Thoracic aorta (tissue), 2 donors: ENCODE results near the gene ATXN7. TPM values are rescaled to one million over a fixed set of nuclear protein-coding genes. Genes with fewer than 3 reads are reported as not detected.

Source experiments
- ATAC-seq: fragments of 150-250 bp; one replicate; pipeline ENCODE4 v1.8.0; 2017; ENCODE audit warnings: low read depth; ENCODE audit not compliant: insufficient number of reproducible peaks, low FRiP score
- DNase-seq: peaks from one replicate; pipeline ENCODE4 v3.0.0-alpha.2; 2020; ENCODE audit warnings: low spot score
- H3K27ac ChIP-seq, 2 donors: fragments of 200-600 bp; sonication (generic); 1 replicate in 1 of 2; 2 replicates in 1 of 2; pipeline ENCODE4 v1.5.1; 2016; ENCODE audit warnings: mild to moderate bottlenecking in 2 of 2, moderate library complexity in 2 of 2
- H3K27me3 ChIP-seq: fragments of 200-600 bp; sonication (generic); replicated peaks from 2 replicates; pipeline ENCODE4 v1.6.0; 2016; ENCODE audit warnings: mild to moderate bottlenecking; ENCODE audit not compliant: insufficient read depth
- H3K36me3 ChIP-seq: fragments of 200-600 bp; sonication (generic); one replicate; pipeline ENCODE4 v1.5.1; 2016
- H3K4me1 ChIP-seq, 2 donors: fragments of 200-600 bp; sonication (generic); 1 replicate in 1 of 2; 2 replicates in 1 of 2; pipeline versions ENCODE4 v1.5.1 to v1.6.0; 2016; ENCODE audit warnings: low read depth in 2 of 2, mild to moderate bottlenecking in 1 of 2; ENCODE audit not compliant: control insufficient read depth in 1 of 2
- H3K4me3 ChIP-seq: fragments of 200-600 bp; sonication (generic); 2 replicates; pipeline ENCODE4 v1.5.1; 2016; ENCODE audit warnings: mild to moderate bottlenecking
- H3K9me3 ChIP-seq: fragments of 200-600 bp; sonication (generic); 2 replicates; pipeline ENCODE4 v1.5.1; 2016
- CTCF ChIP-seq: fragments of 200-600 bp; sonication (generic); IDR thresholded peaks from one replicate; pipeline ENCODE4 v1.5.1; 2019; ENCODE audit warnings: antibody characterized with exemption
- total RNA-seq, 2 donors: library from RNA; depleted of rRNA; stranded (reverse); fragments of >200 nt; gene quantifications; one replicate each; pipeline versions ENCODE4 v1.1.0 to v1.2.3, GENCODE V29; 2016

The ATXN7 gene
- total RNA-seq, 2 donors from 2014 or later: 32.5 to 38.4 TPM

GRCh38 chr3:63943678-63944077 lies 80.0 kb downstream of the ATXN7 start:
- DNase-seq (no peak), ATAC-seq (no peak)
- Histone ChIP-seq H3K4me1 (peaks cover 0 to 9% of the 10 kb centered on the region in 2 donors), H3K27me3 (no peaks in the 10 kb centered on the region), H3K4me3 (no peak overlapping the region), H3K27ac (no peak overlapping the region), H3K36me3 (no peaks in the 10 kb centered on the region), H3K9me3 (no peaks in the 10 kb centered on the region)
- no peak for TF ChIP-seq CTCF

- ATAC-seq: no peak
- Histone ChIP-seq H3K4me3 (no peak overlapping the region), H3K4me1 (peaks cover 2 to 12% of the 10 kb centered on the region in 2 donors), H3K9me3 (no peaks in the 10 kb centered on the region), H3K36me3 (no peaks in the 10 kb centered on the region), H3K27ac (no peak overlapping the region), H3K27me3 (no peaks in the 10 kb centered on the region)
- DNase-seq: no peak
- TF ChIP-seq CTCF: no peak
Observed at GRCh38 chr3:63945558-63946096, 82.0 kb downstream of the ATXN7 start.

GRCh38 chr3:63946753-63947152 lies 83.1 kb downstream of the ATXN7 start:
- TF ChIP-seq CTCF: no peak
- ATAC-seq: no peak
- H3K27ac ChIP-seq: no peak overlapping the region

GRCh38 chr3:63947594-63947993 lies 83.9 kb downstream of the ATXN7 start:
- Histone ChIP-seq H3K4me1 (peaks cover 4 to 20% of the 10 kb centered on the region in 2 donors), H3K36me3 (no peaks in the 10 kb centered on the region), H3K27ac (no peak overlapping the region), H3K4me3 (no peak overlapping the region), H3K9me3 (no peaks in the 10 kb centered on the region), H3K27me3 (no peaks in the 10 kb centered on the region)
- no peak for ATAC-seq
- TF ChIP-seq CTCF: no peak
- no peak for DNase-seq

More at GRCh38 chr3:63946753-63947152, 83.1 kb downstream of the ATXN7 start:
- no peaks in the 10 kb centered on the region for H3K9me3 ChIP-seq
- no peaks in the 10 kb centered on the region for H3K27me3 ChIP-seq
- H3K4me3 ChIP-seq: no peak overlapping the region
- H3K36me3 ChIP-seq: no peaks in the 10 kb centered on the region
- no peak for DNase-seq
- H3K4me1 ChIP-seq: peaks cover 4 to 20% of the 10 kb centered on the region in 2 donors

- TF ChIP-seq CTCF: no peak
- no peaks in the 10 kb centered on the region for H3K27me3 ChIP-seq
- no peak for ATAC-seq
- no peak overlapping the region for H3K27ac ChIP-seq
- peaks cover 4 to 20% of the 10 kb centered on the region in 2 donors for H3K4me1 ChIP-seq
- no peak for DNase-seq
- no peak overlapping the region for H3K4me3 ChIP-seq
- peaks cover 3% of the 10 kb centered on the region for H3K36me3 ChIP-seq
- H3K9me3 ChIP-seq: no peaks in the 10 kb centered on the region
Observed at GRCh38 chr3:63949005-63949404, 85.3 kb downstream of the ATXN7 start.
